ENCODE data around the gene CCL7. TPM values are rescaled to one million over a fixed set of nuclear protein-coding genes. Genes with fewer than 3 reads are reported as not detected.

CCL7 gene
- total and polyA plus RNA-seq, 9 donors: not detected

DNA sequence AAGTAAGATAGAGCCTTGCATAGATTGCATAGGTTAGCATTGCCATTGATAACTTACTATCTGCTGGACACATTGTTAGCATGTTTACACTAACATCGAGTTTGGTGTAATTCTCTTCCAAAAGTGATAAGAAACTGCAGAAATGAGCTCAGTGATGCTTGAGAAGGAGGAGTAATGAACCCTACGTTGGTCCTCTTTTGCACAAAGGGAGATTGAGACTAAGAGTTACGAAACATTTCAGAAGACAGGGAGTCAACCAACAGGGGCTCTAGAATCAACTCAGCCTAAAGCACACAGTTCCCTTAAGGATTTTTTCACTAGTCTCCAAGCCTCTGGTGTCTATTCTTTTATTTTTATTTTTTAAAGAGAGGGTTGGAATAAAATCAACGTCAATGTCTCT lies 6.8 kb downstream of the CCL7 start:
- no peaks in the 10 kb centered on the region for H3K9me3 ChIP-seq (replicated peaks; ENCODE audit: control insufficient read depth, low read depth, low read length)
- peaks cover 6% of the 10 kb centered on the region for H3K4me1 ChIP-seq (ENCODE audit: control insufficient read depth, insufficient read depth, low read length)
- DNase-seq: no peak
- no peak overlapping the region for H3K27ac ChIP-seq (ENCODE audit: low read length)
- H3K4me3 ChIP-seq (ENCODE audit: low read length): no peak overlapping the region
- H3K36me3 ChIP-seq (ENCODE audit: control insufficient read depth, insufficient read depth, low read length): no peaks in the 10 kb centered on the region
- H3K27me3 ChIP-seq (ENCODE audit: control insufficient read depth, insufficient read depth, low read length): no peaks in the 10 kb centered on the region
- WGBS (ENCODE audit: insufficient coverage): no CpG with 5 or more reads among the region's 4 CpGs

DNA sequence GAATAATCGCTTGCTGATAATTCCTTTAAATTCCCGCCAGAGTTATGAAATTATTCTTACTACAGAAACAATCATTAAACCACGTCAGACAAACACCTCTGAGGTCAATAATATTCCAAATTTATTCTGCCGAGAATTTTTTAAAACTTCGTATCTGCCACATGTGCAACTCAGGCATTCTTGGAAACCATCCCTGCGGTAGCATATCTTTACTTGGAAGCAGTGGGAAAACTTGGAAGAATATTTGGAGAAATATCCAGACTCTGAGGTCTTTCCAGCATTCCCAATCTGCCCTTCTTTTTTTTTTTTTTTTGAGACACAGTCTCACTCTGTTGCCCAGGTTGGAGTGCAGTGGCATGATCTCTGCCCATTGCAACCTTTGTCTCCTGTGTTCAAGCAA lies 13.6 kb downstream of the CCL7 start:
- Histone ChIP-seq H3K36me3 (ENCODE audit: control insufficient read depth, insufficient read depth, low read length) (no peaks in the 10 kb centered on the region), H3K4me3 (ENCODE audit: low read length) (no peak overlapping the region), H3K27ac (ENCODE audit: low read length) (no peak overlapping the region), H3K4me1 (ENCODE audit: control insufficient read depth, insufficient read depth, low read length) (peaks cover 3% of the 10 kb centered on the region), H3K9me3 (replicated peaks; ENCODE audit: control insufficient read depth, low read depth, low read length) (no peaks in the 10 kb centered on the region), H3K27me3 (ENCODE audit: control insufficient read depth, insufficient read depth, low read length) (no peaks in the 10 kb centered on the region)
- DNase-seq: no peak
- no CpG with 5 or more reads among the region's 6 CpGs for WGBS (ENCODE audit: insufficient coverage)

GRCh38 chr17:34285286-34285792 lies 15.3 kb downstream of the CCL7 start, which contains the start of gene CCL11:
TSS of gene CCL11 (plus strand) at chr17:34285742. CDS start at chr17:34285809, 67 bp downstream.
- Histone ChIP-seq H3K27me3 (ENCODE audit: control insufficient read depth, insufficient read depth, low read length) (no peaks in the 10 kb centered on the region), H3K4me3 (ENCODE audit: low read length) (no peak within 1 kb of the TSS), H3K9me3 (replicated peaks; ENCODE audit: control insufficient read depth, low read depth, low read length) (no peaks in the 10 kb centered on the region), H3K4me1 (ENCODE audit: control insufficient read depth, insufficient read depth, low read length) (peaks cover 10% of the 10 kb centered on the region), H3K36me3 (ENCODE audit: control insufficient read depth, insufficient read depth, low read length) (no peaks in the 10 kb centered on the region), H3K27ac (ENCODE audit: low read length) (no peak within 1 kb of the TSS)
- peak; percentile 52 for DNase-seq
- WGBS (ENCODE audit: insufficient coverage): 25% methylated on average over 1 of the region's 4 CpGs

GRCh38 chr17:34287875-34288274 lies 17.9 kb downstream of the CCL7 start:
- Histone ChIP-seq H3K4me3 (ENCODE audit: low read length) (no peak overlapping the region), H3K27ac (ENCODE audit: low read length) (no peak overlapping the region), H3K36me3 (ENCODE audit: control insufficient read depth, insufficient read depth, low read length) (no peaks in the 10 kb centered on the region), H3K27me3 (ENCODE audit: control insufficient read depth, insufficient read depth, low read length) (no peaks in the 10 kb centered on the region), H3K4me1 (ENCODE audit: control insufficient read depth, insufficient read depth, low read length) (peaks cover 20% of the 10 kb centered on the region), H3K9me3 (replicated peaks; ENCODE audit: control insufficient read depth, low read depth, low read length) (no peaks in the 10 kb centered on the region)
- WGBS (ENCODE audit: insufficient coverage): no CpG with 5 or more reads among the region's 2 CpGs
- DNase-seq: no peak

- H3K27ac ChIP-seq (ENCODE audit: low read length): no peak overlapping the region
- no CpG with 5 or more reads among the region's 4 CpGs for WGBS (ENCODE audit: insufficient coverage)
- no peaks in the 10 kb centered on the region for H3K9me3 ChIP-seq (replicated peaks; ENCODE audit: control insufficient read depth, low read depth, low read length)
- no peaks in the 10 kb centered on the region for H3K27me3 ChIP-seq (ENCODE audit: control insufficient read depth, insufficient read depth, low read length)
- H3K4me3 ChIP-seq (ENCODE audit: low read length): no peak overlapping the region
- peak; percentile 52 for DNase-seq
- peaks cover 20% of the 10 kb centered on the region for H3K4me1 ChIP-seq (ENCODE audit: control insufficient read depth, insufficient read depth, low read length)
- H3K36me3 ChIP-seq (ENCODE audit: control insufficient read depth, insufficient read depth, low read length): no peaks in the 10 kb centered on the region
Observed at GRCh38 chr17:34290586-34290985, 20.6 kb downstream of the CCL7 start.

DNA sequence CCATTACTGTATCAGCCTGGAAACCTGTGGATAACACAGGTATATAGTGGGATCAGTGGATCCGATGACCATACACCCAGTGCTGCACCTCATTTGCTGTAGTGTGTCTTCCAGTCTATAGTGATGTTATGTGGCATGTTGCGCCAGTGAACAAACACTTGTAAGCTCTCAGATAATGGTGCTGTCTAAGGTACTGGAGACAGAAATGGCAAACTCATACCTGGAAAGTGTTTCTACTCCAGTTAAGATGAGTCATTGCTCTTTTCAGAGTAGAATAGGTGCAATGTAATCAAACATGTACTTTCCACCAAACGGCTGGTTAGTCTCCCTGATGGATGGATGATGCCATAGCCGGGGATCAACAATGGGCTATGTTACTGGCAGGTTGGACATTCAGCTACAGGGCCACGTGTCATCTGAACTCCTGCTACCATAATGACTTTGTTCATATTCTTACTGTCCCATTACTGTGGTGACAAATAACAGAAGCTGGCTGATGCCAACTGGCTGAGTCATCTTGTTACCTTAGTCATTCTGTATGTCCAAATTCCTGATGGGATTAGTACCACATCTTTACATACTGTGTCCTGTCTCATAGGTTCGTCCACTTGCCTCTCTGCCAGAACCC lies 21.8 kb downstream of the CCL7 start:
- H3K36me3 ChIP-seq (ENCODE audit: control insufficient read depth, insufficient read depth, low read length): no peaks in the 10 kb centered on the region

DNA sequence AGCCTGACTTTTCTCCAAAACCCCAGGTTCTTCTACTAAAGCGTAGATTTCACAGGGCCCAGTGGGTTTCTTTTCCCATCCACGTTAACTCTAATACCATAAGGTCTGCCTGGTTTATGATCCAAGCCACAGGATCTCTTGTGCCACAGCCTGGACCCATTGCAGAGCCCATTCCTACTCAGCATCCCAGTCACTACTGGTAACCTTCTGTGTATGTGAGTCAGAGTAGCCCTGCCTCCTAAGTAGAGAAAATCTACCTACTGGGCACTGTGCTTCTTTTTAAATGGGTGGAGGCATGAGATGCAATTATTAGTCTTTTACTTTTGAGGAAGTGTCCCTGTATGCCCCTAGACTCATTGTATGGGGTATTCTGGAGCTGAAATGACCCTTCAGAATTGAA lies 29.0 kb downstream of the CCL7 start:
- DNase-seq: no peak
- Histone ChIP-seq H3K27ac (ENCODE audit: low read length) (no peak overlapping the region), H3K4me1 (ENCODE audit: control insufficient read depth, insufficient read depth, low read length) (peaks cover 24% of the 10 kb centered on the region), H3K9me3 (replicated peaks; ENCODE audit: control insufficient read depth, low read depth, low read length) (no peaks in the 10 kb centered on the region), H3K36me3 (ENCODE audit: control insufficient read depth, insufficient read depth, low read length) (no peaks in the 10 kb centered on the region), H3K27me3 (ENCODE audit: control insufficient read depth, insufficient read depth, low read length) (no peaks in the 10 kb centered on the region), H3K4me3 (ENCODE audit: low read length) (no peak overlapping the region)
- 100% methylated on average over 1 of the region's 2 CpGs for WGBS (ENCODE audit: insufficient coverage)

More for the DNA sequence above, 21.8 kb downstream of the CCL7 start:
- H3K9me3 ChIP-seq (replicated peaks; ENCODE audit: control insufficient read depth, low read depth, low read length): no peaks in the 10 kb centered on the region
- no peak for DNase-seq
- 79% methylated on average over 4 of the region's 6 CpGs for WGBS (ENCODE audit: insufficient coverage)
- no peak overlapping the region for H3K4me3 ChIP-seq (ENCODE audit: low read length)
- H3K4me1 ChIP-seq (ENCODE audit: control insufficient read depth, insufficient read depth, low read length): peaks cover 20% of the 10 kb centered on the region
- no peak overlapping the region for H3K27ac ChIP-seq (ENCODE audit: low read length)
- no peaks in the 10 kb centered on the region for H3K27me3 ChIP-seq (ENCODE audit: control insufficient read depth, insufficient read depth, low read length)

GRCh38 chr17:34299956-34300577 lies 30.0 kb downstream of the CCL7 start:
- WGBS (ENCODE audit: insufficient coverage): 35% methylated on average over 2 of the region's 3 CpGs
- peak overlapping the region; percentile 71 for H3K27ac ChIP-seq (ENCODE audit: low read length)
- peak; percentile 55 for DNase-seq
- peaks cover 24% of the 10 kb centered on the region for H3K4me1 ChIP-seq (ENCODE audit: control insufficient read depth, insufficient read depth, low read length)
- no peak overlapping the region for H3K4me3 ChIP-seq (ENCODE audit: low read length)
- H3K9me3 ChIP-seq (replicated peaks; ENCODE audit: control insufficient read depth, low read depth, low read length): no peaks in the 10 kb centered on the region
- H3K36me3 ChIP-seq (ENCODE audit: control insufficient read depth, insufficient read depth, low read length): no peaks in the 10 kb centered on the region
- no peaks in the 10 kb centered on the region for H3K27me3 ChIP-seq (ENCODE audit: control insufficient read depth, insufficient read depth, low read length)

- H3K36me3 ChIP-seq (ENCODE audit: control insufficient read depth, insufficient read depth, low read length): no peaks in the 10 kb centered on the region
- peaks cover 24% of the 10 kb centered on the region for H3K4me1 ChIP-seq (ENCODE audit: control insufficient read depth, insufficient read depth, low read length)
- DNase-seq: peak; percentile 53
- peak overlapping the region; percentile 4 for H3K27ac ChIP-seq (ENCODE audit: low read length)
- no peaks in the 10 kb centered on the region for H3K9me3 ChIP-seq (replicated peaks; ENCODE audit: control insufficient read depth, low read depth, low read length)
- H3K4me3 ChIP-seq (ENCODE audit: low read length): no peak overlapping the region
- H3K27me3 ChIP-seq (ENCODE audit: control insufficient read depth, insufficient read depth, low read length): no peaks in the 10 kb centered on the region
- WGBS (ENCODE audit: insufficient coverage): no CpG with 5 or more reads among the region's 3 CpGs
Observed at GRCh38 chr17:34300652-34301370, 30.8 kb downstream of the CCL7 start.

DNA sequence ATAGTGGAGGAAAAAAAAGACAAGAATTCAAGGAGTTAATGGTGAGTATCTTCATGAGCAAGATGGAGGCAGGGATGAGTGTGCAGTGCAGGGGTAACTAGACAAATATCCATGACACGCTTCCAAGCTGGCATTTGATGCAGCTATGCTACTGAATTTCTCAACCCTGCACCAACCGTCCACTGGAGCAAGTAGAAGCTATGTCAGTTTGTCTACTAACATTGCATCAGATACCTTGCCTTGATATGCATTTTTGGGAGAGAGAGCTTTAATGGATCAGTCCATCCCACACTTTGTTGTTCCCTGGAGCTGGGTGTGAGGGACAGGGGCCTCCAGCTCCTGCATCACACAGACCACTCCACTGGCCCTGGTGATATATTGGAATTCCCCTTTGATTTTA lies 32.0 kb downstream of the CCL7 start:
- no peak overlapping the region for H3K27ac ChIP-seq (ENCODE audit: low read length)
- WGBS (ENCODE audit: insufficient coverage): no CpG with 5 or more reads among the region's 2 CpGs

More for the DNA sequence above, 32.0 kb downstream of the CCL7 start:
- H3K9me3 ChIP-seq (replicated peaks; ENCODE audit: control insufficient read depth, low read depth, low read length): no peaks in the 10 kb centered on the region
- H3K36me3 ChIP-seq (ENCODE audit: control insufficient read depth, insufficient read depth, low read length): no peaks in the 10 kb centered on the region
- H3K4me1 ChIP-seq (ENCODE audit: control insufficient read depth, insufficient read depth, low read length): peaks cover 31% of the 10 kb centered on the region
- H3K27me3 ChIP-seq (ENCODE audit: control insufficient read depth, insufficient read depth, low read length): no peaks in the 10 kb centered on the region
- DNase-seq: no peak
- H3K4me3 ChIP-seq (ENCODE audit: low read length): no peak overlapping the region

All from muscle of leg (tissue), 11 donors.